ENCODE data around the gene LINC00632. TPM values are rescaled to one million over a fixed set of nuclear protein-coding genes. Genes with fewer than 3 reads are reported as not detected.

The LINC00632 gene
- total RNA-seq, 4 donors from 2014 or later: 572 to 1,636 (median 899) TPM

GRCh38 chrX:140724736-140725135, 15.2 kb downstream of the LINC00632 start:
- no peak for TF ChIP-seq CTCF (IDR thresholded peaks at IDR 0.05; ENCODE audit: low read depth)

GRCh38 chrX:140725500-140725899, 15.9 kb downstream of the LINC00632 start:
- TF ChIP-seq CTCF (IDR thresholded peaks at IDR 0.05; ENCODE audit: low read depth): no peak

- no peak for TF ChIP-seq CTCF (IDR thresholded peaks at IDR 0.05; ENCODE audit: low read depth)
Observed at GRCh38 chrX:140733766-140734342, 24.3 kb downstream of the LINC00632 start.

- no peak for TF ChIP-seq CTCF (IDR thresholded peaks at IDR 0.05; ENCODE audit: low read depth)
Observed at GRCh38 chrX:140744085-140744484, 34.5 kb downstream of the LINC00632 start.

GRCh38 chrX:140756941-140757340, 47.4 kb downstream of the LINC00632 start:
- TF ChIP-seq CTCF (IDR thresholded peaks at IDR 0.05; ENCODE audit: low read depth): no peak

- TF ChIP-seq CTCF (IDR thresholded peaks at IDR 0.05; ENCODE audit: low read depth): no peak
Observed at GRCh38 chrX:140762061-140762460, 52.5 kb downstream of the LINC00632 start.

- TF ChIP-seq CTCF (IDR thresholded peaks at IDR 0.05; ENCODE audit: low read depth): no peak
Observed at GRCh38 chrX:140764401-140764919, 54.9 kb downstream of the LINC00632 start.

All from subcutaneous adipose tissue (tissue), 4 donors.